Frontal cortex (tissue), 4 donors: Measurements from ENCODE around the gene MYO18B. TPM values are rescaled to one million over a fixed set of nuclear protein-coding genes. Genes with fewer than 3 reads are reported as not detected.
"Not testable (repeated sequence)": the region's sequence is repeated elsewhere in the genome, so short reads cannot be mapped to it uniquely, and the experiment has no call there.

Experiments used
- DNase-seq, 2 donors: peaks; one replicate each; pipeline ENCODE4 v3.0.0; 2012; ENCODE audit warnings: low spot score in 2 of 2
- FAIRE-seq: peaks from 2 replicates; lab custom pipeline; 2012; peaks lifted over from hg19 to GRCh38; lab: Jason Lieb, UNC
- total RNA-seq: library from RNA; depleted of rRNA; stranded (reverse); fragments of >200 nt; gene quantifications from one replicate; pipeline ENCODE4 v1.2.3, GENCODE V29; 2014
- donor health status: control.
- donor health status: control.
- donor health status: control.

The MYO18B gene
- total RNA-seq, 1 donor from 2014 or later: not detected

DNA sequence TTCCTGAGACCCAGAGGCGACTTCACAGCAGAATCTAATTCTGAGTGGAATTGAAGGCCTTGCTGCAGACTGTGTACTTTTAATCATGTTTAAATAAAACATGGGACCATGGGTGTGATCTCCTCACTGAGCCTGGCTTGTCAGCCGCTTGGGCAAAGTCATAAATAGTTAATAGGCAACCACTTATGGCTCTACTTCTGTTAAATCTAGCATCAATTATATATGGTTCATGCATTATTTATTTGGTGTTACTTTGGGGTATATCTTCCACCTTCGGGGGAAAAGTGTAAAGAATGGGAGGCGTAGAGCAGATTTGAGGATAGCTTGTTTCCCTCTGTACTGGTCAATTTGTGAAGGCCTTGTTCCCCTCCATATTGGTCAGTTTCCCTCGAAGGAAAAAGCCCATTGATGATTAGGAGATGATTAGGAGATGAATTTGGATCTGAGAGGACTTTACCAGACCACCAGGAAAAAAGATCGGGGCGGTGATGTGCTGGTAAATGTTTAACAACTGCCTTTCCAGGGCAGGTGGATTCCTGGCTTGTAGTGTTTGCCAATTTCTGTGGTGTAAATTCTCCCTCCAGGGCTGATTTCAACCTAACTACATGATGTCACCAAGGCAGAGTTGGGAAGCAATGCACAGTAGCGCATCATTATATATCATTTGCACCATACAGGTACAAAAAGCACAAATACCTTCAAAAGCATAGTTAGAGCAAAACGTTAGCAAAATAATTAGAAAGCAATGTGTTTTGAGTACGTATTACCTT, 223.2 kb downstream of the MYO18B start:
- DNase-seq (no peak), FAIRE-seq (no peak)

DNA sequence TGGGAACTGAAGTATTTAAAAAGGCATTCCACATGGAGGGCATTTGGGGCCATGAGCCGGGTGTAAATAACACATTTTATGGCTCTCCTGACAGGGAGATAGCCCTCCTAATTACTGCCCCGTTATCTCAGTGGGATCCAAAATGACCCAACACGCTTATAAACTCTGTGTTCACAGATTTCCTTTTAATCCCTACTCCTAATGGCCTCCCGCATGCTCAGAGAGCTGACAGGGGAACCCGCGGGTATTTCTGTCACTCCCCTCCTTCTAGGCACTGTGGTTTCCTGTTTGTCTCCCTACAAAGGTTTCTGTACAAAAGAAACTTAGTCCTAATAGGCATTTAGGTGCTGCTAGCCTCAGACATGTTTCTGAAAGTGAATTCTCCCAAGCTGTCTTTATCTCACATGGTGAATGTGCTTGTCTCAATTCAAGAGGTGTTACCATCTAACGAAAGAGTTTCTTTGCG, 224.5 kb downstream of the MYO18B start:
- DNase-seq: no peak
- FAIRE-seq: no peak

DNA sequence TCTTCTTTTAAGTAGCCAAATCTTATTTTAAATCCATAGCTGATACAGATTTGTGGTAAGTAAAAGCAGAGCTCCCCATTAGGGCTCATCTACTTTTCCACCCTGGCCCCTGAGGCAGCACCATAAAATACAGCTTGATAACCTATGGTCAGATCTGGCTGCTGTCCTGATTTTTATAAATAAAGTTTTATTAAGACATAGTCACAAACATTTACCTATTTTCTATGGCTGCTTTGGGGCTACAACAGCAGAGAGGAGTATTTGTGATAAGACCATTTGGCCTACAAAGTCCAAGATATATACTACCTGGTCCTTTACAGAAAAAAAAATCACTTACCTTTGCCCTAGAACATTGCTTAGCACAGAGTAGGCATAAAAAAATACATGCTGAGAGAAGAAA, 227.3 kb downstream of the MYO18B start:
- DNase-seq (no peak), FAIRE-seq (no peak)

DNA sequence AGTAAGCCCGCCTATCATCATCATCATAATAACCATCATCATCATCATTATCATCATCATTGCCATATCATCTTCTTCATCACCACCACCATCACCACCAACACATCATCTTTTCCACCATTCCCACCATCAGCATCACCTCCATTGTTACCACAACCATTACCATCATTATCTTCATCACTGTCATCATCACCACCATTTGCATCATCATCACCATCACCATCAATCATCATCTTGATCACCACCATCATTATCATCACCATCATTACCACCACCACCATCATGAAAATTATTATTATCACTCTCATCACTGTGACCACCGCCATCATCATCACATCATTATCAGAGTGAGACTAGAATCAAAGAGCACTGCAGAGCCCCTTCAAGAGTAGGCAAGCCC, 227.9 kb downstream of the MYO18B start:
- no peak for FAIRE-seq
- no peak for DNase-seq

DNA sequence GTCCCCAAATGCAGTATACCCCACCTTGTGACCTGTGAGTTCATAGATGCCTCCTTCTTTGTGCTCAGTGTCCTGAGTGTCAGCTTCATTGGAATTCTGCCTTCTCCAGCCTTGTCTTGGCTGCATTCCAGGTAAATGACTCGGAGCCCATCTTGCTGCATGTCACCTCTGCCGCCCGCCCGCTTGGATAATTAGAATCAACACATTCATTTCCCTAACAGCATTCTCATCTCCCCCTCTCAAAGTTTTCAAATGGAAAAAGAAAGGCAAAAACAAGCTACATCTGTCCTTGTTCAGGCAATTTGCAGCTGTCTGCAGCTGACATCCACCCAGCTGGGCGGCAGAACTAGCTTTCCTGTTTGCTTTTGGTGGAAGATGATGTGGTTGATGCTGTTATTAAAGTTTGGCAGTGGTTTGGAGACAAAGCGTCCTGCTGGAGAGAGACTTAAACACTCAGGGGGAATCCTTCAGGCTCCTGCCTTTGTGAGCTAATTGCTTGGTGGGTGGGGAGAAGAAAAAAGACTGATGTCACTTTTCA, 228.5 kb downstream of the MYO18B start:
- no peak for DNase-seq
- no peak for FAIRE-seq

DNA sequence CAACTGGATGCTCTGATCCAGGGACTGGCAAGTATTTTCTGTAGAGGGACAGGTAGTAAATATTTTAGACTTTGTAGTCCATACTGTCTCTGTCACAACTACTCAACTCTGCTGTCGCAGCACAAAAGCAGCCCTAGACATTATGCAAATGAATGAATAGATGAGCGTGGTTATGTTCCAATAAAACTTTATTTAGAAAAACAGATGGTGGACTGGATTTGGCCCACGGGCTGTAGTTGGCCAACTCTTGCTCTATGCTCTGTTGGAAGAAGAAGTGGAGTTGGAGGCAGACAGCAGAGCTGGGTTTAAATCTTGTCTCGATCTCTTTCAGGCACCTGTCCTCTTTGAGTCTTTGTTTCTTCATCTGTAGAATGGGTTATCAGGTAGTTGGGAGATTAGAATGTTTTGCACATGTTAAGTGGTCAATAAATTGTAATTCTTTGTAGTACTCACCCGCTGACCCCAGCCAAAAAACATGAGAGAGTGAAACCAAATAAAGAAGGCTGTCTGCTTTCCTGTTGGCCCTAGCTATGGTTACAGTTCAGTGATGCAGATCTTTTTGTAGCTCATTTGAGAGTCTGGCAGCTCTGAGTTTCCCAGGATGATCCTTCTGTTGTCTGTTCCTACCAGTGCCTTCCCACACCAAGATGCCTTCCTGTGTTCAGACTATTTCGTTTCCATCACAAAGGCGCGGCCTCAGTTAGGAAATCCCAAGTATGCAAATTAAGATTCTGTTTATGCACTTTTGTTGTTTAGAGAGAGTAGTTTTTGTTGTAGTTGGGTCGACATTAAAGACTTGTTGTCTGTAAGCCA, 229.2 kb downstream of the MYO18B start:
- FAIRE-seq (no peak), DNase-seq (no peak)

DNA sequence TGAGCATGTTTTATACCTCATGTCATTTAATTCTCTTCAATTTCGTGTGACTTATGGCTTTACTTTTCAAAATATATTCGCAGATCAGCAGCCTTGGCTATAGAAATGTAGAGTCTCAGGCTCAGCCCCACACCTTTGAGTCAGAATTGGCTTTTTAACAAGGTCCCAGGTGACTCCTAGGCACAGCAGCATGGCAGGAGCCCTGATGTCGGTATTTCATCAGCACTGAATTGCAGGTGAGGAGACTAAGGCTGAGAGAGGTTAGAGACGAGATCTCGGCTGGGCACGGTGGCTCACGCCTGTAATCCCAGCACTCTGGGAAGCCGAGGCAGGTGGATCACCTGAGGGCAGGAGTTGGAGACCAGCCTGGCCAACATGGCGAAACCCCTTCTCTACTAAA, 230.4 kb downstream of the MYO18B start:
- FAIRE-seq (no peak), DNase-seq (no peak)

DNA sequence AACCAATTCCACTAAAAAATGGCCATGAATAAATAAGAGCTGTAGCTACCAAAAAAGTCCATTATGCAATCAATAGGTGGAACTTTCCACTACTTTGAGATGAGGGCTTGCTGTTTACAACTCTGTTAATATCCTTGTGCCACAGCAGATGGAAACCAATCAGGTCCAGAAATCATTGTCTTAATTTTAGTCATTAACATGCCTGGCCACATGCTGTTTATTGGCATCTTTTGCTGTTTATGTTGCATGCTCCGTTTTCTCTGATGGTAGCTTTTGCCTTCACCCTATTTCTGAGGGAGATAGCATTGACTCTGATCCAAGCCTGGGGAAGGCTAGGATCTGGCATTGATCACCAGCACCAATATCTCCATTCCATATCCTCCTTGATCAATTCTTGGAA, 234.4 kb downstream of the MYO18B start:
- DNase-seq (no peak), FAIRE-seq (no peak)

DNA sequence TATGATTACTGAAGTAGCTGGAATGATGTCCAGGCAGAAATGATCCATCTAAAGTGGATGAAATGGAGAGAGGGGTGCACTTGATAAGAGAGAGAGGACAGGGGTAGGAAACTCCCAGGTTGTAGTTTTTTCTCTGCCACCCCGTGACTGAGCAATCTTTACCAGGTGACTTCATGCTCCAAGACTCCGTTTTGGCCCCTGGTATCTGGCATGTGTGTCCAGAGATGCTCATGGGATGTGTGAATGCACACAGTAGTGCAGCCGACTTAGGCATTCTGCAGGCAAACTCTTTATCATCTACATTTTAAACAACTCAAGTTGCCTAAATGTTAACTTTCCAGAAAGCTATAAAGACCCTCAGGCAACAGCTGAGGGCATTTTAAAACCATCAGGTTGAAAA, 238.0 kb downstream of the MYO18B start:
- FAIRE-seq: no peak

DNA sequence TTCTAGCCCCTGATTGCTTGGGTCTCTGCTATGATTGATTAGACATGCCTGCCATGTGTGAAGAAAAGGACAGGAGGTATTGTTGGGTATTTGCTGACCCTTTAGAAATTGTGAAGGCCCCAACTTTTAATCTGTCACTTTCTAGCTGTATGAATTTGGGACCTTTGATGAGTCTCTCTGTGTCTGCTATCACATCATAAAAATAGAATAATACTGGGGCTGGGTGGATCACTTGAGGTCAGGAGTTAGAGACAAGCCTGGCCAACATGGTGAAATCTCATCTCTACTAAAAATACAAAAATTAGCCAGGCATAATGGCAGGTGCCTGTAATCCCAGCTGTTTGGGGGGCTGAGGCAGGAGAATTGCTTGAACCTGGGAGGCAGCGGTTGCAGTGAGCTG, 242.9 kb downstream of the MYO18B start:
- DNase-seq, FAIRE-seq: not testable (repeated sequence)

More for the DNA sequence above, 238.0 kb downstream of the MYO18B start:
- DNase-seq: no peak

DNA sequence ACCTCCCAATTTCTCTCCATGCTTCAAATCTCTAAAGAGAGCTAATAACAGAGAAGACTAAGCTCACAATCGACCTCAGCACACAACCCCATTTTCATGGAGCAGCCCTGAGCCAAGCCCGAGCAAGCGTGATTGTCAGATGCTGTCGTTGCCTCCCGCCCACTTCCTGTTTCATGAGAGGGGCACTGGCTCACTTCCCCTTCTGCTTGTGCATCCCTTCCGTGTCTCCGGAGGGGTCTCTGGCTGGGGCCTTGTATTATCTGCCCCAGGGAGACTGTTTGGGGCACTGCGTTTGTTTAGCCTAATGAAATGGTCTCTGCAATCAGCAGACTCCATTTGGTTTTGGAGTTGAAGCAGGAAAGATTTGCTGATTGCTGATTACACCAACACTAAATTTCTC, 246.0 kb downstream of the MYO18B start:
- no peak for FAIRE-seq
- no peak for DNase-seq

DNA sequence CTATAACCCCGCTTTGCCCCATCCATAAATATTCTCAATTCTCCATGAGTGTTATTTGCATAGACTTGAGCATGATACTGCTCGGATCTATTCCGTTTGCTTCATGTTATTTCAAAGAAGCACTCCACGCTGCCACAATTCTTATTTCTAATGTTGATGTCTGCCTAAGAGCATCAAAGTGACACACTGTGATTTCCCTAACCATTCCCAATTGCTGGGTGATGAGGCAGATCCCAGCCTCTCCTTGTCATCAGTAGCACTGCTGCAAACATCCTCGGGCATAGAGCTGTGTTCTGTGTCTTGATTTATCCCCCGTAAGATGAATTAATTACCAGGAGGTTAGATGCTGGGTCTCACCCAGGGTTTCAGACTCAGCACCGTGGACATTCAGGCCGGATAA, 249.0 kb downstream of the MYO18B start:
- no peak for DNase-seq
- FAIRE-seq: no peak

DNA sequence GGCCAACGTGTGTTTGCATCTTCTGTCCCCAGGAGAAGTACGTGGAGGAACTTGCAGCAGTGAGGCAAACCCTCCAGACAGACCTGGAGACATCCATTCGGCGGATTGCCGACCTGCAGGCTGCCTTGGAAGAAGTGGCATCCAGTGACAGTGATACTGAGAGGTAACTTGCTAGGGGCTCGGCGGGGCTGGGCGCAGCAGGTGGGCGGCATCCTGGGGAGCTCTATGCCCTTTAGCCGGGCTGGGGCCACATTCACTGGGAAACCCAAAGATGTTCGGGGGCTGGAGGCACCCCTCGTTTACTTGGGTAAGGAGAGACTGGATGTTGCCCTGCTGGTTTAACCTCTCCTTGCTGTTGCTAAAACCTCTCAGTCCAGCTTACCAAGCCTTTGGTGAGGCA, 250.3 kb downstream of the MYO18B start:
- DNase-seq (no peak), FAIRE-seq (no peak)

DNA sequence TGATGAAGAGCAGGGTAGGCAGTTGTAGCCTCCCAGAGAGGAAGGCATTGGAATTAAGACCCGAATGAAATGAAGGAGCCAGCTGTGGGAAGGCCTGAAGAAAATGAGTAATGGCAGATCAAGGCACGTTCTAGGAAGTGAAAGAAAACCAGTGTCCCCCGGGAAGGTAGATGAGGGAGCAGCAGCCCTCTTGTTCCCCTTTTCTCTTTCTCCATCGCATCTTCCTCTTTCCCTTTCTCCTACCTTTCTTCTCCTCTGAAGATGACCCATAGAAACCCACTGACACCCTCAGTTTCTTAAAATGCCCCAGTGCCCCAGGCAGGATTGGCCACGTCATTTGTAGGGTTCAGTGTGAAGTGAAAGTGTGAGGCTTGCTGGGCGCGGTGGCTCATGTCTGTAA, 254.7 kb downstream of the MYO18B start:
- no peak for FAIRE-seq
- DNase-seq: no peak

DNA sequence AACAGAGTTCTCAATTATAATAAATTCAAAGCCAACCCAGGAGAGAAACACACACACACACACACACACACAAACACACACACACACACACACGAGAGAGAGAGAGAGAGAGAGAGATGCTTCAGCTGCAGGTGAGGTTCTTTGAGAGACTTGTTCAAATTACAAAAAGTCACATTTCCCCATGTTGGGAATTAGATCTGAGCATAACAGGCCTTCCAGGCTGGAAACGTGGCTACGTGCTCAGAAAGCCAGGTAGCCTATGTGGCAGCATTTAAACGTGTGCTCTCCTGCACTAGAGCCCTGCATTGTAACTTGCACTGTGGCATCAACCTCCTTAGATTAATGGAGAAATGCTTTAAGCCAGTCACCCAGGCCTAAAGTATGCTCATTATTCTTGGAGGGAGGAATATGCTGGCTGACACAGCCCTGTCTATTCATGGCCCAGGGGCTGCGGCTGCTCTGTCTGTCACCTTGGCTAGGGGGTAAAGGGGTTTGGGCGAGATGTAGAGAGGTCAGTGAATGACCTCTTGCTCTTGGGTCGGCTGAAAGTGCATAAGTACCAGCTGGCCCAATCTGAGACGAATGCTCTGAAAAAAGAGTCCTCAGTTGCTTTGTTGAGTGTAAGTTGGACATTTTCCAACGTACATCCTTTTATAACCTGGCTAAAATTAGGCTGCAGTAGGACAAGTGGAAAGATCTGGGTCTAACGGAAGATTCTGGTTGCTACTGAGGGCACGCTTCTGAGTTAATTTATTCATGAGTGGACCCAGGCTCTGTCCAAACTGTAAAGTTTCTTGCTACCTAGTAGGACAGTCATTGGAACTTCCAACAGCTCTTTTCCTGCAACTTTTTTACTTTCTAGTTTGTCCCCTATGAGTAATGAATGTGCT, 256.1 kb downstream of the MYO18B start:
- DNase-seq: no peak
- no peak for FAIRE-seq

DNA sequence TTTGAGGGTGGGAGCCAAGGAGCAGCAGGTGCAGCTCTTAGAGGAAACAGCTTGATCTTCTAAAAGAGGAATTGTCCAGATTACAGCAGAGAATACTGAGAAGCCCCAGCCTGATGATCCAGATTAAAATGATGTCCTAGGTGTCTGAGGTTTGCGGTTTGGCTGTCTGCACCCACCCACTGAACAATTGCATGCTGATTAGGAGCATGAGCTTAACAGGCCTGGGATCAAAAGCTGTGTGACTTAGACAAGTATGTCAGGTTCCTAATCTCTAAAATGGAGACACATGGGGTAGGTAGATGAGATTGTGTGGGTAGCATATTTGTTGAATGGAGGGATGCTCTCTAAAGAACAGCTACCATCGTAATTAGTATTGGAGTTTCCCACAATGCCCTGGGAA, 260.5 kb downstream of the MYO18B start:
- FAIRE-seq: no peak
- no peak for DNase-seq

DNA sequence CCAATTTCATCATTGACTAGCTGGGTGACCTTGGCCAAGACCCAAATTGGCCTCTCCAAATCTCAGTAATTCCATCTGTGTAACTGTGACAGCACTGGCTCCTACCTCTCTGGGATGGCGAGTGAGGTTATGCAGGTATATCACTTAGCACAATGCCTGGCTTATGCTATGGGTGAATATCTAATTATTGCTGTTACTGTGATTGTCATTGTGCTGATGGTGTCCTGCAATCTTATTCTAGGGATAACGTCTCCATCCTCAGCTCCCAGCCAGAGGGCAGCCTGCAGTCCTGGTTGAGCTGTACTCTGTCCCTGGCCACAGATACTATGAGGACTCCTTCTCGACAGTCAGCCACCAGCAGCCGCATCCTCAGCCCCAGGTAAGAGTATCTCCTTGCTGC, 262.5 kb downstream of the MYO18B start:
- no peak for DNase-seq
- no peak for FAIRE-seq

DNA sequence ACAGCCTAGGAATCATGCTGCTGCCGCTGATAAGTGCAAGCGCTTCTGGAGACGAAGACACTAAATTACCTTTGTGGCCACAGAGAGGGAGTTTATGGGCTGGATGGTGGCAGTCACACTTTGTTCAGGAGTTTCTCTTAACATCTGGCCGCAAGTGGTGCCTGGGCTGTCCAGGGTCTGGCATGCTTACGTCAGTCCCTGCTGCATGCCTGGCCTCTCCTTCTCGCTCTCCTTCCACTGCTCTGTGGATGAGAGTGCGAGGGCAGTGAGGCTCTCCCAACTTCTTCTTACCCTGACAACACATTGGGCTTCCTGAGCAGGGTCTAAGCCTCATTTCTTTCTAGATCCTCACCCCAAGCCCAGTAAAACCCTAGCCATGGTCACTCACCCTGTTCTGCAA, 266.6 kb downstream of the MYO18B start:
- FAIRE-seq (no peak), DNase-seq (no peak)

DNA sequence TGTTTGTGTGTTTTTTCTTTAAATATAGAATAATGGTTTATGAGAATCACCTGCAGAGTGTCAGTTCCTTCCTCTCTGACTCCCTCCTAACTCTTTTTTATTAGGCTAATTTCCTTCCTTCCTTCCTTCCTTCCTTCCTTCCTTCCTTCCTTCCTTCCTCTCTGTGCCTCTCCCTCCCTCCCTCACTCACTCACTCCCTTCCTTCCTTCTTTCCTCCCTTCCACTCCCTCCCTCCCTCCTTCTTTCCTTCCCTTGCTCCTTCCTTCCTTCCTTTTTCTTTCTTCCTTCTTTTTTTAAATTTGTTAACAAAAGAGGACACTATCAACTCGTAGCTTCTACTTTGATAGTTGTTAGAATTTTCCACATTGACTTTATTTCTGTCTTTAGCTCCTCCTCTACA, 274.9 kb downstream of the MYO18B start:
- no peak for FAIRE-seq

DNA sequence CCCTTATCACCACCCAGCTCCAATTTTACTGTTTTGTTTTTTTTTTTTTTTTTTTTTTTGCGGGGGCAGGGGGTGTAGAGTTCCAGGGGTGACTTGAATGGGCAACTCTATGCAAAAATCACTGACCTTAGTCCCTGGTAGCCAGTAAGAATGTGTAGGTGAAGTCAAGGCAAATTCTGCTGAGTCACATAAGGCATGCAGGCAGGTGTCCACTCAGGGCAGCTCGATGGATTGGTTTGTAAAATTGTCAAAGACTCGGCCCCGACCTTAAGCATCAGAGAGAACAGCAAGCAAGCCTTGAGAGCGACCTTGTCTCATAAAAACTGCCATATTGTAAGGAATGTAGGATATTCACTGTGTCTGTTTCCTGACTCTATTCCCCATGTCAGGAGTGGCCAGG, 275.9 kb downstream of the MYO18B start:
- no peak for DNase-seq
- no peak for FAIRE-seq

More for the DNA sequence above, 274.9 kb downstream of the MYO18B start:
- DNase-seq: no peak
